ENCODE data around the gene RXRA. TPM values are rescaled to one million over a fixed set of nuclear protein-coding genes. Genes with fewer than 3 reads are reported as not detected.

Gene RXRA
- total and polyA plus RNA-seq, 2 of the 13 experiments (the other 11 are each of a cell fraction or from before 2014, with no cell fraction given) = 18.9 to 29.2 TPM

DNA sequence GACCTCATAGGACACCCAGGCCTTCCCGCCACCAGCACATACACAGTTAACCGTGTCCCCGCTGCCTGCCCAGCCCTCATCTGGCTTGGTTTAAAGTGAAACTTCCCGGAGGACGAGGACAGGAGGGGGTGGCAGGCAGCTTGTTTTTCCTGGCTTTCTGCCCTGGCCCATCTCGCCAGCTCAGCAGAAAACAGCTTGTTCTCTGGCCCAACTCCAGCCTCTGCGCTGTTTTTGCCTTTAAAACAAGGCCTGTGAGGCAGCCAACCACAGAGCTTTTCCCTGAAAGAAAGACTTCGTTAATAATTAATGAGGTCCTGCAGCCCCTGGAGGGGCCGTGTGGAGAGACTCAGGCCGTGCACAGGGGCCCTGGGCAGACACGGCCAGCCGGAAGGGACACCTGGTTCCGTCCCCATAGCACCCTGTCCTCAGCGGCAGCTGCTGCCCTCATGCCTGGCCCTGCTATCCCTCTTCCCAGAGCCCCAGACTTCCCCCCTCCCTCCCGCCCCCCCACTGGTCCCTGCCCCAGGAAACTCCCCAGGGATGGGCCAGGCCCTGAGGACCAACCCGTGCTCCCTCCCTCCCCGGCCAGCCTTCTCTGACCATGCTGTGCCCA lies 108.7 kb downstream of the RXRA start (continued):
- no peak; the same call in 1 of the 2 replicates for TF ChIP-seq ZBTB7B (CRISPR knock-in tag; IDR thresholded peaks at IDR 0.05)
- TF ChIP-seq, protein P1, sequence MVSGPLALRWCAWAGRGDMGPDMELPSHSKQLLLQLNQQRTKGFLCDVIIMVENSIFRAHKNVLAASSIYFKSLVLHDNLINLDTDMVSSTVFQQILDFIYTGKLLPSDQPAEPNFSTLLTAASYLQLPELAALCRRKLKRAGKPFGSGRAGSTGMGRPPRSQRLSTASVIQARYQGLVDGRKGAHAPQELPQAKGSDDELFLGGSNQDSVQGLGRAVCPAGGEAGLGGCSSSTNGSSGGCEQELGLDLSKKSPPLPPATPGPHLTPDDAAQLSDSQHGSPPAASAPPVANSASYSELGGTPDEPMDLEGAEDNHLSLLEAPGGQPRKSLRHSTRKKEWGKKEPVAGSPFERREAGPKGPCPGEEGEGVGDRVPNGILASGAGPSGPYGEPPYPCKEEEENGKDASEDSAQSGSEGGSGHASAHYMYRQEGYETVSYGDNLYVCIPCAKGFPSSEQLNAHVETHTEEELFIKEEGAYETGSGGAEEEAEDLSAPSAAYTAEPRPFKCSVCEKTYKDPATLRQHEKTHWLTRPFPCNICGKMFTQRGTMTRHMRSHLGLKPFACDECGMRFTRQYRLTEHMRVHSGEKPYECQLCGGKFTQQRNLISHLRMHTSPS (CRISPR knock-in tag; IDR thresholded peaks at IDR 0.05; ENCODE audit: low read depth) = peak; percentile 48; the same call in 1 of the 2 replicates
- no peak for TF ChIP-seq ZNF678 (CRISPR knock-in tag; IDR thresholded peaks at IDR 0.05)
- TF ChIP-seq, protein P2, sequence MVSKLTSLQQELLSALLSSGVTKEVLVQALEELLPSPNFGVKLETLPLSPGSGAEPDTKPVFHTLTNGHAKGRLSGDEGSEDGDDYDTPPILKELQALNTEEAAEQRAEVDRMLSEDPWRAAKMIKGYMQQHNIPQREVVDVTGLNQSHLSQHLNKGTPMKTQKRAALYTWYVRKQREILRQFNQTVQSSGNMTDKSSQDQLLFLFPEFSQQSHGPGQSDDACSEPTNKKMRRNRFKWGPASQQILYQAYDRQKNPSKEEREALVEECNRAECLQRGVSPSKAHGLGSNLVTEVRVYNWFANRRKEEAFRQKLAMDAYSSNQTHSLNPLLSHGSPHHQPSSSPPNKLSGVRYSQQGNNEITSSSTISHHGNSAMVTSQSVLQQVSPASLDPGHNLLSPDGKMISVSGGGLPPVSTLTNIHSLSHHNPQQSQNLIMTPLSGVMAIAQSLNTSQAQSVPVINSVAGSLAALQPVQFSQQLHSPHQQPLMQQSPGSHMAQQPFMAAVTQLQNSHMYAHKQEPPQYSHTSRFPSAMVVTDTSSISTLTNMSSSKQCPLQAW (CRISPR knock-in tag; IDR thresholded peaks at IDR 0.05) = peak; percentile 99
- TF ChIP-seq KLF9 (CRISPR knock-in tag; IDR thresholded peaks at IDR 0.05; ENCODE audit: low read depth) = no peak
- TF ChIP-seq, protein P3, sequence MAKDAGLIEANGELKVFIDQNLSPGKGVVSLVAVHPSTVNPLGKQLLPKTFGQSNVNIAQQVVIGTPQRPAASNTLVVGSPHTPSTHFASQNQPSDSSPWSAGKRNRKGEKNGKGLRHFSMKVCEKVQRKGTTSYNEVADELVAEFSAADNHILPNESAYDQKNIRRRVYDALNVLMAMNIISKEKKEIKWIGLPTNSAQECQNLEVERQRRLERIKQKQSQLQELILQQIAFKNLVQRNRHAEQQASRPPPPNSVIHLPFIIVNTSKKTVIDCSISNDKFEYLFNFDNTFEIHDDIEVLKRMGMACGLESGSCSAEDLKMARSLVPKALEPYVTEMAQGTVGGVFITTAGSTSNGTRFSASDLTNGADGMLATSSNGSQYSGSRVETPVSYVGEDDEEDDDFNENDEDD (CRISPR knock-in tag; IDR thresholded peaks at IDR 0.05; ENCODE audit: borderline replicate concordance) = peak; percentile 66; the same call in 1 of the 2 replicates
- TF ChIP-seq, protein P4, sequence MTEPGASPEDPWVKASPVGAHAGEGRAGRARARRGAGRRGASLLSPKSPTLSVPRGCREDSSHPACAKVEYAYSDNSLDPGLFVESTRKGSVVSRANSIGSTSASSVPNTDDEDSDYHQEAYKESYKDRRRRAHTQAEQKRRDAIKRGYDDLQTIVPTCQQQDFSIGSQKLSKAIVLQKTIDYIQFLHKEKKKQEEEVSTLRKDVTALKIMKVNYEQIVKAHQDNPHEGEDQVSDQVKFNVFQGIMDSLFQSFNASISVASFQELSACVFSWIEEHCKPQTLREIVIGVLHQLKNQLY (CRISPR knock-in tag; IDR thresholded peaks at IDR 0.05) = peak; percentile 11; the same call in 1 of the 2 replicates
- no peak for TF ChIP-seq ZNF251 (CRISPR knock-in tag; IDR thresholded peaks at IDR 0.05)
- TF ChIP-seq HMG20B (CRISPR knock-in tag; conservative IDR thresholded peaks at IDR 0.05) = no peak
- peak; percentile 61; the same call in 1 of the 2 replicates for TF ChIP-seq MED1 (CRISPR knock-in tag; IDR thresholded peaks at IDR 0.05)
- TF ChIP-seq ZBTB7A (CRISPR knock-in tag; IDR thresholded peaks at IDR 0.05) = 0 out of 2 replicates have a peak, but pooled peaks have one; percentile 40
- no peak; the same call in 1 of the 2 replicates for TF ChIP-seq ZNF746 (CRISPR knock-in tag; IDR thresholded peaks at IDR 0.05)
- TF ChIP-seq HNRNPLL (IDR thresholded peaks at IDR 0.05; ENCODE audit: low read depth, low read length, poor library complexity, severe bottlenecking) = peak; percentile 13
- TF ChIP-seq GATAD1 (CRISPR knock-in tag; IDR thresholded peaks at IDR 0.05) = 0 out of 2 replicates have a peak, but pooled peaks have one; percentile 14
- TF ChIP-seq GATAD2A (CRISPR knock-in tag; IDR thresholded peaks at IDR 0.05) = peak; percentile 34; the same call in 1 of the 2 replicates
- 0 out of 2 replicates have a peak, but pooled peaks have one; percentile 41 for TF ChIP-seq PITX1 (CRISPR knock-in tag; IDR thresholded peaks at IDR 0.05)
- TF ChIP-seq, protein P5, sequence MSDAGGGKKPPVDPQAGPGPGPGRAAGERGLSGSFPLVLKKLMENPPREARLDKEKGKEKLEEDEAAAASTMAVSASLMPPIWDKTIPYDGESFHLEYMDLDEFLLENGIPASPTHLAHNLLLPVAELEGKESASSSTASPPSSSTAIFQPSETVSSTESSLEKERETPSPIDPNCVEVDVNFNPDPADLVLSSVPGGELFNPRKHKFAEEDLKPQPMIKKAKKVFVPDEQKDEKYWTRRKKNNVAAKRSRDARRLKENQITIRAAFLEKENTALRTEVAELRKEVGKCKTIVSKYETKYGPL (CRISPR knock-in tag; IDR thresholded peaks at IDR 0.05) = no peak
- peak; percentile 66; the same call in 1 of the 2 replicates for TF ChIP-seq ZNF788 (CRISPR knock-in tag; IDR thresholded peaks at IDR 0.05; ENCODE audit: borderline replicate concordance)
- TF ChIP-seq ZMYM3 (CRISPR knock-in tag; IDR thresholded peaks at IDR 0.05) = no peak
- TF ChIP-seq ZNF484 (CRISPR knock-in tag; IDR thresholded peaks at IDR 0.05; ENCODE audit: borderline replicate concordance, low read depth) = no peak
- TF ChIP-seq NCOA1 (CRISPR knock-in tag; IDR thresholded peaks at IDR 0.05) = no peak
- TF ChIP-seq ZFX (CRISPR knock-in tag; IDR thresholded peaks at IDR 0.05; ENCODE audit: low read depth) = peak; percentile 60
- TF ChIP-seq PHF20 (CRISPR knock-in tag; IDR thresholded peaks at IDR 0.05) = no peak
- no peak for TF ChIP-seq MED13 (CRISPR knock-in tag; IDR thresholded peaks at IDR 0.05)
